Stomach smooth muscle (tissue), 2 donors: ENCODE results near the gene SOX13.

Experiments used
- H3K27ac ChIP-seq: one replicate; pipeline ENCODE4 v1.7.0; 2013; ENCODE audit warnings: mild to moderate bottlenecking, low read length, inconsistent platforms
- H3K27me3 ChIP-seq, 2 donors: one replicate each; pipeline ENCODE4 v1.7.0; 2013; ENCODE audit warnings: low read length in 2 of 2; ENCODE audit not compliant: insufficient read depth in 2 of 2, control insufficient read depth in 1 of 2
- H3K36me3 ChIP-seq, 2 donors: one replicate each; pipeline ENCODE4 v1.7.0; 2013; ENCODE audit warnings: low read length in 2 of 2; ENCODE audit not compliant: control insufficient read depth in 2 of 2, insufficient read depth in 2 of 2
- H3K4me1 ChIP-seq: one replicate; pipeline ENCODE4 v1.7.0; 2013; ENCODE audit warnings: low read length; ENCODE audit not compliant: control insufficient read depth, insufficient read depth
- H3K4me3 ChIP-seq, 2 donors: one replicate each; pipeline ENCODE4 v1.7.0; 2013; ENCODE audit warnings: low read length in 2 of 2
- H3K9ac ChIP-seq, 2 donors: one replicate each; pipeline ENCODE4 v1.7.0; 2013; ENCODE audit warnings: low read length in 2 of 2, mild to moderate bottlenecking in 1 of 2
- H3K9me3 ChIP-seq, 2 donors: one replicate each; pipeline ENCODE4 v1.7.0; 2013; ENCODE audit warnings: low read length in 2 of 2; ENCODE audit not compliant: control insufficient read depth in 2 of 2
- donor health status: healthy.
- donor health status: Pancreatic carcinoma.

SOX13 gene

GRCh38 chr1:204124639-204125038 lies 51.7 kb downstream of the SOX13 start:
- H3K4me3 ChIP-seq = no peak overlapping the region

DNA sequence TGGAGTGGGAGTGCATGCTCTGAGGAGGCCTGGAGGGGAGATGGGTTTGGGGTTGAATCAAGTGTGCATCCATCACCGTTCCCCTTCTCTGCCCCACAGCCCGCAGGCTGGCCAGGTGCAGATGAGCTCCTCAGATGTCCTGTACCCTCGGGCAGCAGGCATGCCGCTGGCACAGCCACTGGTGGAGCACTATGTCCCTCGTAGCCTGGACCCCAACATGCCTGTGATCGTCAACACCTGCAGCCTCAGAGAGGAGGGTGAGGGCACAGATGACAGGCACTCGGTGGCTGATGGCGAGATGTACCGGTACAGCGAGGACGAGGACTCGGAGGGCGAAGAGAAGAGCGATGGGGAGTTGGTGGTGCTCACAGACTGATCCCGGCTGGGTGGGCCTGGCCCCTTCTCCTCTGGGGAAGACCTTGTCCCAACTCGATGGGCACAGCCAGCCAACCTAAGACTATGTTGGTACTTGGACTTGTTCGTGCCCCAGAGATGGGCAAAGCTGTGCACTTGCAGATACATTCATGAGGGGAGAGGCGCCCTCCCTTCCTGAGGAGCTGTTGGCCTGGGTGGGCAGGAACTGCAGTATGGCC lies 52.9 kb downstream of the SOX13 start:
- no peak overlapping the region for H3K9ac ChIP-seq
- peaks cover 0 to 6% of the 10 kb centered on the region in 2 donors for H3K36me3 ChIP-seq
- no peak overlapping the region for H3K4me3 ChIP-seq
- peaks cover 17% of the 10 kb centered on the region for H3K4me1 ChIP-seq
- no peak overlapping the region for H3K27ac ChIP-seq
- no peaks in the 10 kb centered on the region for H3K9me3 ChIP-seq
- peaks cover 0 to 2% of the 10 kb centered on the region in 2 donors for H3K27me3 ChIP-seq

More at GRCh38 chr1:204124639-204125038, 51.7 kb downstream of the SOX13 start:
- Histone ChIP-seq H3K9ac (no peak overlapping the region), H3K4me1 (peaks cover 17% of the 10 kb centered on the region), H3K9me3 (no peaks in the 10 kb centered on the region), H3K36me3 (peaks cover 0 to 8% of the 10 kb centered on the region in 2 donors), H3K27ac (no peak overlapping the region), H3K27me3 (peaks cover 0 to 2% of the 10 kb centered on the region in 2 donors)

- H3K9me3 ChIP-seq = no peaks in the 10 kb centered on the region
- no peak overlapping the region for H3K27ac ChIP-seq
- H3K9ac ChIP-seq = no peak overlapping the region
- peaks cover 0 to 6% of the 10 kb centered on the region in 2 donors for H3K36me3 ChIP-seq
- no peak overlapping the region for H3K4me3 ChIP-seq
- peaks cover 19% of the 10 kb centered on the region for H3K4me1 ChIP-seq
- H3K27me3 ChIP-seq = peaks cover 0 to 2% of the 10 kb centered on the region in 2 donors
Measured at GRCh38 chr1:204126386-204126785, 53.5 kb downstream of the SOX13 start.

DNA sequence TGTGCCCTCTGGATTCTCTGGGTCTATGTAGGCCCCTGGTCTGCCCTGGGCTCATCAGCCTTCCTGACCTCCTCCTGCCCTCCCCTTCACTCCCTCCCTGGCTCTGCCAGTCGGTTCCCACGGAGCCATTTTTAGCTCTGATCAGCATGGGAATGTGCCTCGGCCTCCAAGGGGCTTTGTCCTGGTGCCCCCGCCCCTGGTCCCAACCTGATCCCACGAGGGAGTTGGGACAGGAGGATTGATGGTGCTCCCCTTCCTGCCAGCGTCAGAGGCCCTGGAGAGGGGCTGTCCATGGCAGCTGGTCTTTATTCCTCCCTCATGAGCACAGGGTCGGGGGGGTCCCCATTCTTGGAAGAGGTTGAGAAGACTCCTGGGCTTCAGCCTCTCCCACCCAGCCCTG lies 54.0 kb downstream of the SOX13 start:
- Histone ChIP-seq H3K9ac (no peak overlapping the region), H3K36me3 (peaks cover 0 to 6% of the 10 kb centered on the region in 2 donors), H3K4me3 (no peak overlapping the region), H3K9me3 (no peaks in the 10 kb centered on the region), H3K27ac (no peak overlapping the region), H3K4me1 (peaks cover 19% of the 10 kb centered on the region), H3K27me3 (peaks cover 0 to 2% of the 10 kb centered on the region in 2 donors)

DNA sequence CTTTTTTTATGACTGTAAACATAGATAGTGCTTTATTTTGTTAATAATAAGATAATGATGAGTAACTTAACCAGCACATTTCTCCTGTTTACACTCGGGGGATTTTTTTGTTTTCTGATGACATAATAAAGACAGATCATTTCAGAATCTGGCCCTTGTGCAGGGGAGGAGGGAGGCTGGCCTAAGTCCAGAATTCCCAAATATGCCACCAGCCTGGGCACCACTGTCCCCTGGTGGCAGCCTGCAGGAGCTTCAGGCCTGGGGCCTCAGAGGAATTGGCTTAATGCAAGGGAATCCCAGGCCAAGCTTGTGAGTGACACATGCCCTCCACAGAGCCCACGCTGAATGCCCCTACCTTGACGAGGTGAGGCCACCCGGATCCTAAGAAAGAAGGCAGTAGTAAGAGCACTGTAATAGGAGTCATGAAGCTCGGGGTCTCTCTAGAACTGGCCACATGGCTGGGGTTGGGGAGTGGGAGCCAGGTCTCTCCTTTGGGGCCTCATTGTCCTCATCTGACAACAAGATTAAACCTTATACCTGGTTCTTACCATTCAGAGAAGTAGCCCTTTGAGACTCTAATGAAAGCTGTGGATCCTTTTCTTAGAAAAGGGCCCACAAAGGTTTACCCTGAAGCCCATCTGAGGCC lies 54.8 kb downstream of the SOX13 start:
- Histone ChIP-seq H3K4me1 (peaks cover 19% of the 10 kb centered on the region), H3K4me3 (no peak overlapping the region), H3K27me3 (peaks cover 0 to 2% of the 10 kb centered on the region in 2 donors), H3K27ac (no peak overlapping the region), H3K9ac (no peak overlapping the region), H3K9me3 (no peaks in the 10 kb centered on the region), H3K36me3 (peaks cover 0 to 3% of the 10 kb centered on the region in 2 donors)

DNA sequence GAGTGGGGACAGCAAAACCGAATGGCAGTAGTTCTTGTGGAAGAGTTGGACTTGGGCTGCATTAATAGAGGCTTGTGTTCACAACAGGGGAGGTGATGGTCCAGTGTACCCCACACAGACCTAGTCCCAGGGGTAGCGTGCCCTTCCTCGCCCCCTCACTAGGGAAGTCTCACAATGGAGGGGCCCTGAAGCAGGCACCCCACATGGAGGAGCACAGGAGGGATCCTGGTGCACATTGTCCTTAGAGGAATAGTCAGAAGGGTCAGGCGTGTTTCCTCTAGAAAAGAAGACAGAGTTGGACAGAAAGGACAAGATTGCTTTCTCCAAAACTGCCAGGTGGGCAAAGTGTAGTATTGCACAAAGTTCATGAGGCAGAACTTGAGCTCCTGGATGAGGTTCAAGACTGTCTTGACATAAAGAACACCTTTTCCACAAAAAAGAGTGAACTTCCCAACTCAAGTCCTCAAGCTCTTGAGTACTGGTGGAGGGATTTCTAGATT lies 55.6 kb downstream of the SOX13 start:
- Histone ChIP-seq H3K9me3 (no peaks in the 10 kb centered on the region), H3K4me3 (peak overlapping the region in 1 of 2 donors; percentile 49), H3K36me3 (peaks cover 0 to 3% of the 10 kb centered on the region in 2 donors), H3K27ac (no peak overlapping the region), H3K9ac (peak overlapping the region in 1 of 2 donors; percentile 29), H3K4me1 (peaks cover 19% of the 10 kb centered on the region), H3K27me3 (peaks cover 0 to 2% of the 10 kb centered on the region in 2 donors)

- H3K9me3 ChIP-seq = no peaks in the 10 kb centered on the region
- peak overlapping the region; percentile 2 to 29 for H3K9ac ChIP-seq
- H3K36me3 ChIP-seq = no peaks in the 10 kb centered on the region
- peaks cover 19% of the 10 kb centered on the region for H3K4me1 ChIP-seq
- H3K4me3 ChIP-seq = peak overlapping the region in 1 of 2 donors; percentile 49
- H3K27me3 ChIP-seq = no peaks in the 10 kb centered on the region
- no peak overlapping the region for H3K27ac ChIP-seq
Measured at GRCh38 chr1:204128964-204129896, 56.3 kb downstream of the SOX13 start.

GRCh38 chr1:204130178-204130577 lies 57.3 kb downstream of the SOX13 start:
- H3K27ac ChIP-seq = no peak overlapping the region
- no peaks in the 10 kb centered on the region for H3K9me3 ChIP-seq
- peaks cover 19% of the 10 kb centered on the region for H3K4me1 ChIP-seq
- no peaks in the 10 kb centered on the region for H3K27me3 ChIP-seq
- no peak overlapping the region for H3K4me3 ChIP-seq
- no peak overlapping the region for H3K9ac ChIP-seq
- peaks cover 0 to 4% of the 10 kb centered on the region in 2 donors for H3K36me3 ChIP-seq

DNA sequence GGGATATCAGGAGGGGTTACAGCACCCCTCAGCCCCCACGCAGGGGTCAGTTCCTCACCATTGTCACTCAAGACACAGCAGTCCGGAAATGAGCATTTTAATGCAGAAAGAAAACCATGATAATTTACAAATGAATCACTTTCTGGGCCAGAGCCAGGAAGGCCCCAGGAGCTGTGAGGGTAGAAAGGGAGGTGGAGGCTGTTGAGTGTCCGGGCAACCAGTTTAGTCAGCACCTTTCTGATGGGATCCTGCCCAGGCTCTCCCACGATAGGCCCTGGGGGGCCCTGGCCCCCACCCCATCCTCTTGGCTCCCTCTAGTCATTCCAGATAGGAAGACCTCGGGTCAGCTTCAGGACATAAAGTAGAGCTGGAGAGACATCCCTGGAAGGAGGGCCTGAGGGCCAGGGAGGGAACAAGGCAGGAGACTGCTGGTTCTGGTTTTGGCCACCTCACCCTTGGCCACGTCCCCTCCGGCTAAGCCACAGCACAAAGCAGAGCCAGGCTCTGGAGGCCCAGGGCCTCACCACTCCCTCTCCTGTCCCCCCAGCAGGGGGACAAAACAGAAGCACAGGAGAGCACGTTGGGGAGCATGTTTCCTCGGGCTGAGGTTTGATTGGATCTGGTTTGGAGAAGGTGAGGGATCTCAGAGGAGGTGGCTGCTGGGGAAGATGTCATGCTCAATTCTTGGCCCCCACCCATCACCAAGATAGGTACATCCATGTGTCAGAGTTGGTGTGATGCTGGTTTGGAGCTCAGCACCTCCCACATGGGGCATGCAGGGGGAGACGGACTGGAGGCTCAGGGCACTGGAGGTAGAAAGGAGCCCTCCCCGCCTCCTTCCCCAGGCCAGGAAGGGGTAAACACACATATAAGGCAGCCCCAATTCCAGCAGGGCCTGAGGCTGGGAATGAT lies 58.3 kb downstream of the SOX13 start:
- H3K9me3 ChIP-seq = no peaks in the 10 kb centered on the region
- no peaks in the 10 kb centered on the region for H3K27me3 ChIP-seq
- H3K27ac ChIP-seq = no peak overlapping the region
- peaks cover 0 to 4% of the 10 kb centered on the region in 2 donors for H3K36me3 ChIP-seq
- no peak overlapping the region for H3K9ac ChIP-seq
- peaks cover 19% of the 10 kb centered on the region for H3K4me1 ChIP-seq
- H3K4me3 ChIP-seq = no peak overlapping the region

DNA sequence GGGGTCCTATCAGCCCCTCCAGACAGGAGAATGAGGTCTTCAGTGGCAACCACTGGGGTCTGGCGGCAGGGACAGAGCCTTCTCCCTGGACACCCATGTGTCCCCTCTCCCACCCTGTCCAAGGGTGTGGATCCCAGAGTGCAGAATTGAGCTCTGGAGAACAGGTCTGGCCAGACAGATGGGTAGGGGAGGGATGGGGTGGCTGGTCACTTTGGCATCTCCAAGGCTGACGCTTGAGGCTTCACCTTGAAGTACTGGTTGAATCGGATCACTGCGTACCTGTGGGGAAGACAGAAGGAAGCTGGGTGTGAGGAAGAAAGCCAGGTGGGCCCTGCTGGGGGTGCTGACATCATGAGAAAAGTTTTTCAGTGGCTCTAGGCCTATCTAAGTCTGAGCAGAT lies 59.1 kb downstream of the SOX13 start:
- no peak overlapping the region for H3K27ac ChIP-seq
- H3K4me3 ChIP-seq = no peak overlapping the region
- H3K36me3 ChIP-seq = peaks cover 0 to 4% of the 10 kb centered on the region in 2 donors
- H3K9me3 ChIP-seq = no peaks in the 10 kb centered on the region
- no peak overlapping the region for H3K9ac ChIP-seq
- H3K4me1 ChIP-seq = peaks cover 14% of the 10 kb centered on the region
- no peaks in the 10 kb centered on the region for H3K27me3 ChIP-seq
